Ectodermal cell (in vitro differentiated cells): ENCODE measurements around the gene ATP4A.
A peak's percentile ranks its signal among the peaks of the same experiment; 100 is the strongest.

Experiments
- H3K27ac ChIP-seq: 2 replicates; pipeline ENCODE4 v1.7.0; 2013; ENCODE audit warnings: mild to moderate bottlenecking, low read depth, low read length; ENCODE audit not compliant: insufficient read depth, poor library complexity, severe bottlenecking
- H3K27me3 ChIP-seq: 2 replicates; pipeline ENCODE4 v1.7.0; 2013; ENCODE audit warnings: mild to moderate bottlenecking, low read length; ENCODE audit not compliant: insufficient read depth, control insufficient read depth, poor library complexity, severe bottlenecking
- H3K36me3 ChIP-seq: one replicate; pipeline ENCODE4 v1.7.0; 2013; ENCODE audit warnings: low read length; ENCODE audit not compliant: control insufficient read depth, insufficient read depth
- H3K4me1 ChIP-seq: one replicate; pipeline ENCODE4 v1.7.0; 2013; ENCODE audit warnings: low read length; ENCODE audit not compliant: control insufficient read depth, insufficient read depth
- H3K4me3 ChIP-seq: 2 replicates; pipeline ENCODE4 v1.7.0; 2013; ENCODE audit warnings: low read depth, low read length, control low read depth; ENCODE audit not compliant: insufficient read depth
- H3K9me3 ChIP-seq: 2 replicates; pipeline ENCODE4 v1.7.0; 2013; ENCODE audit warnings: mild to moderate bottlenecking, low read length, moderate library complexity; ENCODE audit not compliant: control insufficient read depth
- WGBS, 2 experiments: methylation state at CpG; one replicate each; pipeline ENCODE4 v1.1.7; 2013; ENCODE audit warnings: missing lambda C conversion rate in 2 of 2; 5-methylcytosine and 5-hydroxymethylcytosine counted together

The ATP4A gene

GRCh38 chr19:35551091-35551810, 12.2 kb downstream of the ATP4A start:
- H3K4me3 ChIP-seq, result no peak overlapping the region
- 94% methylated on average over 21 of the region's 21 CpGs for WGBS, 2 experiments
- H3K36me3 ChIP-seq, result no peaks in the 10 kb centered on the region

GRCh38 chr19:35549879-35550523, 13.5 kb downstream of the ATP4A start:
- Histone ChIP-seq H3K27me3 (no peaks in the 10 kb centered on the region), H3K4me1 (peaks cover 4% of the 10 kb centered on the region)
- WGBS, 2 experiments, result 94 to 95% methylated on average over 15 of the region's 15 CpGs

More at GRCh38 chr19:35551091-35551810, 12.2 kb downstream of the ATP4A start:
- H3K4me1 ChIP-seq, result peaks cover 4% of the 10 kb centered on the region
- H3K27me3 ChIP-seq, result peaks cover under 1% of the 10 kb centered on the region
- no peaks in the 10 kb centered on the region for H3K9me3 ChIP-seq
- no peak overlapping the region for H3K27ac ChIP-seq

DNA sequence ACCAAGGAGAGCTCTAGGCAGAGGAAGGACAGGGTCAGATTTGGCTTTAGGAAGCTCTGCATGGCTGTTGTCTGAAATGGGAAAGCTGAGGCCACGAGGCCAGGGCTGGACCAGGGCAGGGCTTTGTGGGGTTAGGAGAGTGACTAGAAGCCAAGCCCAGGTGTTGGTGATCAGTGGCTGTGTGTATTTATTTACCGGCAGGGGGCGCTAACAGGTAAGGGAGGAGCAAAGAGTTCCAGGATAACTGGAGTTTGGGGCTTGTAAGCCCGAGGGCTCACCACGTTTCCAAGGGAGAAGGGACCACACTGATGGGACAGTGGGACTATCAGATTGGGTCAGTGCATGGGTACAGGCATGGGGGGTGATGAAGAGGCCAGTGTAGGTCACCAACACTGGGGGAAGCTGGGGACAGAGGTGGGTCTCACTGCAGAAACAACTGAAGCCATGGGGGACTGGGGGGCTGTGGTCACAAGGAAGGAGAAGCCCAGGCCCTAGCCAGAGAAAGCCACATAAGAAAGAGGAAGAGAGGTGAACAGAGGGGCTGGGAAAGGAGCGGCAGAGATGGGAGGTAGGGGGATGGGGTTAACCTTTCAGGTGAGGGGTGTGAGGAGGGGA, 14.2 kb downstream of the ATP4A start:
- no peak overlapping the region for H3K4me3 ChIP-seq
- 32 to 33% methylated on average over 6 of the region's 6 CpGs for WGBS, 2 experiments

More at GRCh38 chr19:35549879-35550523, 13.5 kb downstream of the ATP4A start:
- Histone ChIP-seq H3K27ac (no peak overlapping the region), H3K4me3 (no peak overlapping the region), H3K9me3 (no peaks in the 10 kb centered on the region), H3K36me3 (no peaks in the 10 kb centered on the region)

DNA sequence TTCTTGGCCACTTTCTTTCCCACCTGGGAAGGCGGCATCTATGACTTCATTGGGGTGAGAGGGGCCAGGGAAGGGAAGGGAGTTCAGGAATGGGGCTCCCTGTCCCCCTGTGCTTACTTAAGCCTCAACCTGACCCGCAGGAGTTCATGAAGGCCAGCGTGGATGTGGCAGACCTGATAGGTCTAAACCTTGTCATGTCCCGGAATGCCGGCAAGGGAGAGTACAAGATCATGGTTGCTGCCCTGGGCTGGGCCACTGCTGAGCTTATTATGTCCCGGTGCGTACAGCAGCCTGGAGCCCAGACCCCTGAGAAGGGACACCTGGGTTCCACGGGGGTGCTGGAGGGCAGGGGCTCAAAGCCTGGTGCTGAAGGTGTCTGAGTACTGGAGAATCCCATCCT, 16.9 kb downstream of the ATP4A start:
- 92 to 93% methylated on average over 8 of the region's 8 CpGs for WGBS, 2 experiments
- Histone ChIP-seq H3K9me3 (no peaks in the 10 kb centered on the region), H3K4me1 (peaks cover 8% of the 10 kb centered on the region), H3K27ac (no peak overlapping the region), H3K36me3 (no peaks in the 10 kb centered on the region), H3K27me3 (no peaks in the 10 kb centered on the region), H3K4me3 (no peak overlapping the region)

More for the DNA sequence above, 14.2 kb downstream of the ATP4A start:
- Histone ChIP-seq H3K27ac (no peak overlapping the region), H3K36me3 (no peaks in the 10 kb centered on the region), H3K4me1 (peaks cover 7% of the 10 kb centered on the region), H3K9me3 (no peaks in the 10 kb centered on the region), H3K27me3 (no peaks in the 10 kb centered on the region)

- no peaks in the 10 kb centered on the region for H3K27me3 ChIP-seq
- peak overlapping the region; percentile 73 for H3K4me3 ChIP-seq
- no peak overlapping the region for H3K27ac ChIP-seq
- H3K4me1 ChIP-seq, result peaks cover 8% of the 10 kb centered on the region
- 7% methylated on average over 27 of the region's 27 CpGs for WGBS, 2 experiments
- H3K9me3 ChIP-seq, result no peaks in the 10 kb centered on the region
- H3K36me3 ChIP-seq, result no peaks in the 10 kb centered on the region
Observed at GRCh38 chr19:35545855-35546381, 17.5 kb downstream of the ATP4A start.

DNA sequence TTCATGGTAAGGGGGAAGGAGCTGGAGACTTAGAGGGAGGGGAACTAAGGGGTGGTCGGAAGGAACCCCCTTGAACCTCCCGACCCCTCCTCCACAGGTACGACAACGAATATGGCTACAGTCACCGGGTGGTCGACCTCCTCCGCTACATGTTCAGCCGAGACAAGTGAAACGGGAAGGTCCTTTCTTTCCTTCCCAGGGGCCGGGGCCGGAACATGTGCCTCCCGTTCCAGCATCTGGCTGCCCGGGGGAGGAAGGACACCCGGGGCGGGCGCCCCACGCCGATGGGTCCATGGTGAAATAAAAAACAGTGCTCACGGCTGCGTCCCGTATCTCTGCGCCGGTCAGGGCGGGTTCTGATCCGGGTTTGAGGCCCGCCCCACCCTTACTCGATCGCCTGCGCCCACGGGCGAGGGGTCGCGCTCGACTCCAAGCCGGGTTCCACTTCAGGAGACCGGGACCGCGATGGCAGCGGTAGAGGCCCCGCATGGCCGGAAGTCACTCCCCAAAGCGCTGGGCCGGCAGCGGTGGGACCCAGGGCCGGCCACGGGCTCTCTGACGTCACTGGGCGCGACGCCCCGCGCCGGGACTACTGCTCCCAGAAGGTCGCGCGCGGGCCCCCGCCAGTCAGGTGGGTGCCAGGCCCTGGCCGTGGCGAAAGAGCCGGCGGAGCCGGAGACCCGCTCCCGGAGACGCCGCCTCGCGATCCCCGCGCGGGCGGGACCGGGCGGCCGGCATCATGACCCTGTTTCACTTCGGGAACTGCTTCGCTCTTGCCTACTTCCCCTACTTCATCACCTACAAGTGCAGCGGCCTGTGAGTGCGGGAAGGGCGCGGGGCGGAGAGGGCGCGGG, 18.2 kb downstream of the ATP4A start, which contains the start of gene TMEM147:
TMEM147 (plus strand) TSS at position 626 of the 854 bp plus-strand sequence; CDS start at position 740, 114 bp downstream.
- H3K9me3 ChIP-seq, result no peaks in the 10 kb centered on the region
- no peaks in the 10 kb centered on the region for H3K36me3 ChIP-seq
- H3K4me1 ChIP-seq, result peaks cover 8% of the 10 kb centered on the region
- H3K27ac ChIP-seq, result no peak within 1 kb of the TSS
- H3K4me3 ChIP-seq, result peak within 1 kb of the TSS; percentile 73
- 0% methylated on average over 85 of the region's 85 CpGs for WGBS, 2 experiments
- H3K27me3 ChIP-seq, result no peaks in the 10 kb centered on the region

DNA sequence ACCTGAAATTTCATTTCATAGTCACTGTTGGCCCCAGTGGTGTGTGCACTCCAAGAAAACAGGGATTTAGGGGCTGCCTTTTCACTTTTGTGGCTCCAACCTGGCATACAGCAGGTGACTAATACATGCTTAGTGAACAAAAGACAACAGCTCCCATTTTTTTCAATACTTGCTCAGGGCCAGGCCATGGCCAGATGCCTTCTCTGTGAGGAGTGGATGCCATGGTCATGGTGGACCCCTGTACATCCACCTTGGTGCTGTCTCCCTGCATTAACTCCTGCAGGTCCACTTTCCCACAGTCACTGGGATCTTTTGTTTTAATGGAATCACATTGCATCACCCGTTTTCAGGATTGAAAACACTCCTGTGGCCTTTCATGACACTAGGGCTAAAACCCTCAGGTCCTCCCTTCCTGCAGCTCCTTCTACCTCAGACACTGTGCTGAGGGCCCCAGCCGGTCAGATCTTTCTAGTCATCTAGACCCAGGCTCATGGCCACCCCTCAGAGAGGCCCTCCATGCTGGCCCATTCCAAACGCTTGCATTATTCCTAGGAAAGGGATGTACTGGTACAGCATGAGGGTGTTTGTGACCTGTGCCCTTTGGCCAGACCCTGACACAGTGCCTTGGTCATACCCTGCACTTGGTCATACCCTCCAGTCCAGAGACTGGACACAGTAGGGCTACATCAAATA, 19.2 kb downstream of the ATP4A start:
- H3K4me3 ChIP-seq, result peak overlapping the region; percentile 73

DNA sequence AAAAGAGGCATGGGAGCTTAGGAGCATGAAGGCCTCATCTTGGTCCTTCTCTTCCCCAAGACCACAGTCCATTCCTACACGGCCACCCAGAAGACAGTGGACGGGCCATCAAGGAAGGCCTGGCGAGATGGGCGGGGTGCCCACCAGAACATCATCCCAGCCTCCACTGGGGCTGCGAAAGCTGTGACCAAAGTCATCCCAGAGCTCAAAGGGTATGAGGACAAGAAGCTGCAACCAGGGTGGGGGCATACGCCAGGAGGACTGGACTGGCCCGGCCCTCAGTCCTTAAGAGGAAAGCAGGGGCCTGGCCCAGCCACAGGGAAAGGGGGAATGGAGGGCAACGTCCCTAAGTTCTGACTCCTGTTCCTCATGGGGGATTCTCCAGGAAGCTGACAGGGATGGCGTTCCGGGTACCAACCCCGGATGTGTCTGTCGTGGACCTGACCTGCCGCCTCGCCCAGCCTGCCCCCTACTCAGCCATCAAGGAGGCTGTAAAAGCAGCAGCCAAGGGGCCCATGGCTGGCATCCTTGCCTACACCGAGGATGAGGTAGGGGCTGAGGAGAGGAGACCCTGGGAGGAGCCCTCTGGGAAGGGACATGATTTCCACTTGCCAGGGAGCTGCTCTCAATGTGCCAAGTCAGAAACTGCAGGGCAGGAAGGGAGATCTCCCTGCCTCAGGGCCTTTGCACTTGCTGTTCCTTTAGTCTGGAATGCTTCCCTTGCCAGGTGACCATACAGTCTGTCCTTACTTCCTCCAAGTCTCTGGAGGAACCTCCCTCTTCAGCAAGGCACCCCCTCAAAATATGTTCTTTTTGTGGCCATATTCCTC, 20.0 kb downstream of the ATP4A start:
- 95 to 96% methylated on average over 15 of the region's 15 CpGs for WGBS, 2 experiments
- H3K36me3 ChIP-seq, result no peaks in the 10 kb centered on the region
- no peaks in the 10 kb centered on the region for H3K27me3 ChIP-seq
- no peak overlapping the region for H3K27ac ChIP-seq
- H3K4me1 ChIP-seq, result peaks cover 8% of the 10 kb centered on the region
- no peaks in the 10 kb centered on the region for H3K9me3 ChIP-seq
- no peak overlapping the region for H3K4me3 ChIP-seq

More for the DNA sequence above, 19.2 kb downstream of the ATP4A start:
- Histone ChIP-seq H3K36me3 (no peaks in the 10 kb centered on the region), H3K9me3 (no peaks in the 10 kb centered on the region), H3K27ac (no peak overlapping the region), H3K4me1 (peaks cover 8% of the 10 kb centered on the region), H3K27me3 (no peaks in the 10 kb centered on the region)
- 72 to 78% methylated on average over 3 of the region's 3 CpGs for WGBS, 2 experiments
